Measurements from ENCODE around the gene TMEM14B. TPM values are rescaled to one million over a fixed set of nuclear protein-coding genes. Genes with fewer than 3 reads are reported as not detected.

The TMEM14B gene
- polyA plus RNA-seq: 347 and 413 TPM in 2 replicates

DNA sequence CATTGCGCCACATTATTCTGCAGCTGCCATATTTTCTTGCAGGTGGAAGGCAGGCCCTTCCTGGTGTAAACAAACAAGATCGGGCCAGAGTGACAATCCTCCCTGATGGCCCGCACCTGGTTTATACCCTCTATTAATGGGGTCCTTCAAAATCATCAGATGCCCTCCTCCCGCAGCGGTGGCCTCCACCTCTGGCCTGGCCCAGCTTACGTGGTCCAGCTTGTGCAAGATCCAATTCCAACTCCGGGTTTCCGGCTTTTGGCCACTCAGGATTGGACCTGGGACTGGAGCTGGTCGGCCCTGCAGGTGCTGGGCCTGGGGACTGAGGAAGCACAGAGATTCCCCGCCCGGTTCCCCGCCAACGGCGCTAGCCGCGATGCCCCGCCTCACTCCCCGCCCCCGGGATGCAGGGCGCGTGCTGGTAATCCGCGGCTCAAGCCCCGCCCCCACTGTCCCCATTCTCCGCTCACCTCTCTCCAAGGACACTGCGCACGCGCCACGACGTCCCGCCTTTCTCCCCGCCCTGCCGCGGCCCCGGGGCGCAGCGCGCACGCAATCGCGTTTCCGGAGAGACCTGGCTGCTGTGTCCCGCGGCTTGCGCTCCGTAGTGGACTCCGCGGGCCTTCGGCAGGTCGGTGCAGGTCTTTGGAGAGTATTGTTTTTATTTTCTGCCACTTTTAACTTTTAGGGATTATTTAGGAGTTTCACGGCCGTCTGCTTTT lies at the start of gene TMEM14B:
Gene TMEM14B, plus strand, starts transcription at position 555 of the 722 bp plus-strand sequence. CDS start 1,441 bp downstream, outside the sequence.

DNA sequence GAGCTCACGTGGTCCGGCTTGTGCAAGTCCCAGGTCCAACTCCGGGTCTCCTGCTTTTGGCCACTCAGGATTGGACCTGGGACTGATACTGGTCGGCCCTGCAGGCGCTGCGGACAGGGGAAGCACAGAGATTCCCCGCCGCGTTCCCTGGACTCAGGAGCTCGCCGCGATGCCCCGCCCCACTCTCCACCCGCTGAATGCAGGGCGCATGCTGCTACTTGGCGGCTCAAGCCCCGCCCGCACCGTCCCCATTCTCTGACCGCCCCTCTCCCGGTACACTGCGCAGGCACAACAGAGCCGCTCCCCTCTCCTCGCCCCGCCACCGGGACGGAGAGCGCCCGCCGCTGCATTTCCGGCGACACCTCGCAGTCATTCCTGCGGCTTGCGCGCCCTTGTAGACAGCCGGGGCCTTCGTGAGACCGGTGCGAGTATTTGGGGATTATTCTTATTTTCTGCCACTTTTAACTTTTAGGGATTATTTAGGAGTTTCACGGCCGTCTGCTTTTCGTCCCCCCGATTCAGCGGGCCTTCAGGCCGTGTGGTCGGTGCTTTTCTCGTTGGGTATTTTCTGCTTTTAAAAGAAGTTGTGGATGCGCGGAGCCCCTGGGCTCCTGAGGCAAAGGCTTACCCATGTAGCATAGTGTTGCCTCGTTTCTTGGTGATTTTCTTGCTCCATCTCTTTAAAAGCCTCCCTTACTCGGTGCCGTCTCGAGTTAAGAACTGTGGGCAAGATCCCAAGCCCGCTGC lies 24.6 kb upstream of the TMEM14B start, which contains the start of gene TMEM14C:
Gene TMEM14C, plus strand, starts transcription at position 251 of the 747 bp plus-strand sequence. CDS start 1,544 bp downstream, outside the sequence.

Other genes with a start within 250 kb of the TMEM14B start
- gene GCNT2, start 226.5 kb upstream of the TMEM14B start, polyA plus RNA-seq: 4.0 and 6.8 TPM in 2 replicates
- gene C6orf52, start 53.2 kb upstream of the TMEM14B start, polyA plus RNA-seq: 5.1 and 11.5 TPM in 2 replicates
- 31.1 and 31.7 TPM in 2 replicates for gene PAK1IP1, start 52.8 kb upstream of the TMEM14B start, polyA plus RNA-seq
- 226 and 277 TPM in 2 replicates for gene TMEM14C, start 24.7 kb upstream of the TMEM14B start, polyA plus RNA-seq
- 0.32 TPM in 1 of 2 replicates, not detected in the other for gene MAK, start 90.7 kb downstream of the TMEM14B start, polyA plus RNA-seq
- not detected in 2 replicates for gene GCM2, start 134.2 kb downstream of the TMEM14B start, polyA plus RNA-seq
- 0.15 and 4.0 TPM in 2 replicates for gene SYCP2L, start 139.2 kb downstream of the TMEM14B start, polyA plus RNA-seq

Measured in Purkinje cell (primary cell).